Measurements from ENCODE around the gene LAS1L.
"Not testable (repeated sequence)": the region's sequence is repeated elsewhere in the genome, so short reads cannot be mapped to it uniquely, and the experiment has no call there.

Gene LAS1L

GRCh38 chrX:65534450-65535292 is at the start of gene LAS1L:
LAS1L (minus strand) TSS chrX:65534787; CDS start chrX:65534715, 72 bp downstream.
- Histone ChIP-seq H3K27me3 (ENCODE audit: insufficient read depth, low read length) (no peaks in the 10 kb centered on the region), H3K4me3 (ENCODE audit: low read length) (peak within 1 kb of the TSS; percentile 77), H3K36me3 (ENCODE audit: insufficient read depth, low read length) (peaks cover 4% of the 10 kb centered on the region), H2AFZ (ENCODE audit: low read depth, low read length) (peak within 1 kb of the TSS; percentile 53), H3K9me3 (ENCODE audit: low read length) (no peaks in the 10 kb centered on the region), H3K4me1 (ENCODE audit: insufficient read depth, low read length) (peaks cover 3% of the 10 kb centered on the region)

- Histone ChIP-seq H2AFZ (ENCODE audit: low read depth, low read length) (no peak overlapping the region), H3K27me3 (ENCODE audit: insufficient read depth, low read length) (no peaks in the 10 kb centered on the region), H3K4me3 (ENCODE audit: low read length) (no peak overlapping the region), H3K4me1 (ENCODE audit: insufficient read depth, low read length) (no peaks in the 10 kb centered on the region), H3K36me3 (ENCODE audit: insufficient read depth, low read length) (no peaks in the 10 kb centered on the region), H3K9me3 (ENCODE audit: low read length) (no peaks in the 10 kb centered on the region)
Observed at GRCh38 chrX:65582450-65583082, 48.0 kb upstream of the LAS1L start.

- Histone ChIP-seq H3K27me3 (ENCODE audit: insufficient read depth, low read length) (no peaks in the 10 kb centered on the region), H2AFZ (ENCODE audit: low read depth, low read length) (no peak overlapping the region), H3K9me3 (ENCODE audit: low read length) (no peaks in the 10 kb centered on the region), H3K36me3 (ENCODE audit: insufficient read depth, low read length) (no peaks in the 10 kb centered on the region), H3K4me1 (ENCODE audit: insufficient read depth, low read length) (no peaks in the 10 kb centered on the region), H3K4me3 (ENCODE audit: low read length) (no peak overlapping the region)
Observed at GRCh38 chrX:65581661-65582339, 47.2 kb upstream of the LAS1L start.

GRCh38 chrX:65578346-65578745 is 43.8 kb upstream of the LAS1L start:
- Histone ChIP-seq H3K4me1 (ENCODE audit: insufficient read depth, low read length) (no peaks in the 10 kb centered on the region), H3K9me3 (ENCODE audit: low read length) (no peaks in the 10 kb centered on the region), H3K36me3 (ENCODE audit: insufficient read depth, low read length) (no peaks in the 10 kb centered on the region), H3K4me3 (ENCODE audit: low read length) (no peak overlapping the region), H2AFZ (ENCODE audit: low read depth, low read length) (no peak overlapping the region), H3K27me3 (ENCODE audit: insufficient read depth, low read length) (no peaks in the 10 kb centered on the region)

GRCh38 chrX:65576160-65576559 is 41.6 kb upstream of the LAS1L start:
- Histone ChIP-seq H3K36me3 (ENCODE audit: insufficient read depth, low read length) (no peaks in the 10 kb centered on the region), H2AFZ (ENCODE audit: low read depth, low read length) (no peak overlapping the region), H3K4me3 (ENCODE audit: low read length) (no peak overlapping the region), H3K9me3 (ENCODE audit: low read length) (no peaks in the 10 kb centered on the region), H3K27me3 (ENCODE audit: insufficient read depth, low read length) (no peaks in the 10 kb centered on the region), H3K4me1 (ENCODE audit: insufficient read depth, low read length) (no peaks in the 10 kb centered on the region)

- H3K4me3 ChIP-seq (ENCODE audit: low read length) = no peak overlapping the region
- no peaks in the 10 kb centered on the region for H3K9me3 ChIP-seq (ENCODE audit: low read length)
- no peaks in the 10 kb centered on the region for H3K27me3 ChIP-seq (ENCODE audit: insufficient read depth, low read length)
- H3K36me3 ChIP-seq (ENCODE audit: insufficient read depth, low read length) = no peaks in the 10 kb centered on the region
- no peak overlapping the region for H2AFZ ChIP-seq (ENCODE audit: low read depth, low read length)
- no peaks in the 10 kb centered on the region for H3K4me1 ChIP-seq (ENCODE audit: insufficient read depth, low read length)
Observed at GRCh38 chrX:65575022-65575421, 40.4 kb upstream of the LAS1L start.

GRCh38 chrX:65574356-65574755 is 39.8 kb upstream of the LAS1L start:
- Histone ChIP-seq H3K4me3 (ENCODE audit: low read length) (no peak overlapping the region), H3K9me3 (ENCODE audit: low read length) (no peaks in the 10 kb centered on the region), H3K4me1 (ENCODE audit: insufficient read depth, low read length) (no peaks in the 10 kb centered on the region), H2AFZ (ENCODE audit: low read depth, low read length) (no peak overlapping the region), H3K27me3 (ENCODE audit: insufficient read depth, low read length) (no peaks in the 10 kb centered on the region), H3K36me3 (ENCODE audit: insufficient read depth, low read length) (no peaks in the 10 kb centered on the region)

- no peaks in the 10 kb centered on the region for H3K36me3 ChIP-seq (ENCODE audit: insufficient read depth, low read length)
- H3K4me3 ChIP-seq (ENCODE audit: low read length) = no peak overlapping the region
- no peak overlapping the region for H2AFZ ChIP-seq (ENCODE audit: low read depth, low read length)
- H3K4me1 ChIP-seq (ENCODE audit: insufficient read depth, low read length) = no peaks in the 10 kb centered on the region
- no peaks in the 10 kb centered on the region for H3K27me3 ChIP-seq (ENCODE audit: insufficient read depth, low read length)
- no peaks in the 10 kb centered on the region for H3K9me3 ChIP-seq (ENCODE audit: low read length)
Observed at GRCh38 chrX:65572971-65573370, 38.4 kb upstream of the LAS1L start.

GRCh38 chrX:65562850-65563249 is 28.3 kb upstream of the LAS1L start:
- H3K4me3 ChIP-seq (ENCODE audit: low read length); H3K36me3 ChIP-seq (ENCODE audit: insufficient read depth, low read length); H3K4me1 ChIP-seq (ENCODE audit: insufficient read depth, low read length); H2AFZ ChIP-seq (ENCODE audit: low read depth, low read length); H3K9me3 ChIP-seq (ENCODE audit: low read length); H3K27me3 ChIP-seq (ENCODE audit: insufficient read depth, low read length): not testable (repeated sequence)

GRCh38 chrX:65551489-65552339 is 17.1 kb upstream of the LAS1L start:
- H3K4me1 ChIP-seq (ENCODE audit: insufficient read depth, low read length) = no peaks in the 10 kb centered on the region
- no peak overlapping the region for H2AFZ ChIP-seq (ENCODE audit: low read depth, low read length)
- H3K4me3 ChIP-seq (ENCODE audit: low read length) = no peak overlapping the region
- H3K9me3 ChIP-seq (ENCODE audit: low read length) = no peaks in the 10 kb centered on the region
- no peaks in the 10 kb centered on the region for H3K27me3 ChIP-seq (ENCODE audit: insufficient read depth, low read length)
- H3K36me3 ChIP-seq (ENCODE audit: insufficient read depth, low read length) = no peaks in the 10 kb centered on the region

- Histone ChIP-seq H3K4me3 (ENCODE audit: low read length) (no peak overlapping the region), H3K36me3 (ENCODE audit: insufficient read depth, low read length) (no peaks in the 10 kb centered on the region), H3K4me1 (ENCODE audit: insufficient read depth, low read length) (no peaks in the 10 kb centered on the region), H2AFZ (ENCODE audit: low read depth, low read length) (no peak overlapping the region), H3K27me3 (ENCODE audit: insufficient read depth, low read length) (peaks cover 2% of the 10 kb centered on the region), H3K9me3 (ENCODE audit: low read length) (no peaks in the 10 kb centered on the region)
Observed at GRCh38 chrX:65551086-65551485, 16.5 kb upstream of the LAS1L start.

- Histone ChIP-seq H3K27me3 (ENCODE audit: insufficient read depth, low read length) (peaks cover 7% of the 10 kb centered on the region), H3K4me3 (ENCODE audit: low read length) (no peak overlapping the region), H3K4me1 (ENCODE audit: insufficient read depth, low read length) (no peaks in the 10 kb centered on the region), H3K36me3 (ENCODE audit: insufficient read depth, low read length) (no peaks in the 10 kb centered on the region), H2AFZ (ENCODE audit: low read depth, low read length) (no peak overlapping the region), H3K9me3 (ENCODE audit: low read length) (no peaks in the 10 kb centered on the region)
Observed at GRCh38 chrX:65545456-65545855, 10.9 kb upstream of the LAS1L start.
